ENCODE results near the gene EEF1AKMT2.
"Not testable (repeated sequence)": the region's sequence is repeated elsewhere in the genome, so short reads cannot be mapped to it uniquely, and the experiment has no call there.

EEF1AKMT2 gene

DNA sequence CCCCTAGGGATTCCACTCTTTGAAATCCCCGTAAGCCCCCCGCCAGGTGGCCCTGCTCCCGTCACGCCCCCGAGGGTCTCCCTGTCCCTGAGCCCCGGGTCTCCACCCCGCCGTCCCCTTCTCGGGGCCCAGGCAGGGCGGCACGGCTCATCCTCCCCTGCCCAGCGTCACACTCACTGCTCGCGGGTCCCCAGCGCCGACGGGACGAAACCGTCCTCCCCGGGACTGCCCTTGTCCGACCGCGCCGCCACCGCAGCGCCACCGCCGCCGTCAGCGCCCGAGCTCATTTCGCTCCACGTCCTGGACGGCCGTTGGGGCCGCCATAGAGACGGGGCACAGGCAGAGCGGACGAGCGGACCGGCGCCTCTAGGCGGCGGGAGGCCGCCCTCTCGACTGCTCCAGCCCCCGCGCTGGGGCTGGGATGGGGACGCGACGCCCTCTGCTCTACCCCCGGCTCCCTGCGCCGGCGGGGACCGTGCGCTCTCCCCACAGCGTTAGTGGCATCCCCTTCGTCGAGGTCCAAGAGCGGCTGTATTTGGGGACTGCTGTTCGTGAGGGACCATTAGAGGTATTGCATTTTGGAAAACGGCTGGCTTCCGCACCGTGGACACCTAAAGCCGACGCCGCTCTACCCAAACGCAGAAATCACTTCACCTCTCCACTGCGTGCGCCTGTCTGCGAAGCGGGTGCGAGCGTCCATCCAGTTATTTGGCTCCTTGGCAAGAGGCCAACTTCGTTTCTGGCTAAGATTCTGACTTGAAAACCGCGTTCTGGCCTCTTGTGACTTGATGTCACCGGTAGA, at the start of gene EEF1AKMT2:
EEF1AKMT2 (minus strand) TSS at position 341 of the 802 bp plus-strand sequence; CDS start at position 287, 54 bp downstream.
- DNase-seq (ENCODE audit: low read depth, low spot score) = no peak

DNA sequence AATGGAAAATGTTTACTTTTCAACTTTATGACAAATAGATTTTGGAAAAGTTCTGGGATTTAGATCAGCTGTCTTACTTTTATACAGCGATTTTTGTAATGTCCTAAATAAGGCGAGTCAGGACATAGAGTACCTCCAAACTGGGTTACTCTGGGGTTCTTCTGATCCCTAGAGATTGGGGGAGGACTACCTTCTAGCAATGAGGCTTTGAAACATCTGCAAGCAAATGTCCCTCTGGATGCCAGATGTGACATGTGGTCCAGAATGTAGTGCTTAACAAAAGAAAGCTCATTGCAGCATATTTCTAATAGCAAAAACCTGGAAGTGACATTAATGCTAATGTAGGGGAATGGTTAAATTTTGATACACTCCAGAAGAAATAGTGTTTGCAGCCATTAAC, 46.0 kb upstream of the EEF1AKMT2 start:
- no peak for DNase-seq (ENCODE audit: low read depth, low spot score)

DNA sequence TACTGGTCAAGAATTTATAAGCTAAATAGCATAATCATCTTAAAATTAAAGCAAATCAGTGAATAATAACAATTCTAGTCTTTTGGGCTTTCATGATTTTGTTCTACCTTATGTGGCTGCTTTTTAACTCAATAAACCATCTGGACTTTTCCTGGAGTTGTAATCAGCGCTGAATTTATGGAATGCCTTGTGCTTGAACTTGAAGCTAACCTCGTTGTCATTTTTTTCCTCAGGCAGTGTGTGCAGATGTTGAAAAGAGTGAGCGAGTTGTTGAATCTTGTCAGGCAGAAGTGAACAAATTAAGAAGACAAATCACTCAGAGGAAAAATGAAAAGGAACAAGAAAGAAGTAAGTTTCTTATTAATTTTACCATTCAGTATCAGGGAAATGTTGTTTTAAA, 39.4 kb upstream of the EEF1AKMT2 start:
- DNase-seq (ENCODE audit: low read depth, low spot score) = no peak

DNA sequence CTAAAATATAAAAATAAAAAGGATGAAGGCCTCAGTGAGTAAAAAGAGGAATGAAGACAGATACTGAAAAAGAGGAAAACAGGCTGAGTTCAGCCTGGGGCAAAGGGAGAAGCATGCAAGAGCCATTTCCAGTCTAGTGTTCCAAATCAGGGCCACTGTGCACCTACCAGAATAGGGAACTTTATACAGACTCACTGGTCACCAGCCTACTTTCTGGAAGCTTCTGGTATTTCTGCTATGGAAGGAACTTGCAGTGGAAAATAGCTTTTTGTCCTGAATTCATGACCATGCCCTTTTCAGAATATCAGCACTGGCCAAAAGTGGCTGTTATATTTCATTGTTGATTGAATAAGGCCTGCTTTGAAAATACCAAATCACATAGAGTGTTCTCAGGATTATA, 38.8 kb upstream of the EEF1AKMT2 start:
- no peak for DNase-seq (ENCODE audit: low read depth, low spot score)

DNA sequence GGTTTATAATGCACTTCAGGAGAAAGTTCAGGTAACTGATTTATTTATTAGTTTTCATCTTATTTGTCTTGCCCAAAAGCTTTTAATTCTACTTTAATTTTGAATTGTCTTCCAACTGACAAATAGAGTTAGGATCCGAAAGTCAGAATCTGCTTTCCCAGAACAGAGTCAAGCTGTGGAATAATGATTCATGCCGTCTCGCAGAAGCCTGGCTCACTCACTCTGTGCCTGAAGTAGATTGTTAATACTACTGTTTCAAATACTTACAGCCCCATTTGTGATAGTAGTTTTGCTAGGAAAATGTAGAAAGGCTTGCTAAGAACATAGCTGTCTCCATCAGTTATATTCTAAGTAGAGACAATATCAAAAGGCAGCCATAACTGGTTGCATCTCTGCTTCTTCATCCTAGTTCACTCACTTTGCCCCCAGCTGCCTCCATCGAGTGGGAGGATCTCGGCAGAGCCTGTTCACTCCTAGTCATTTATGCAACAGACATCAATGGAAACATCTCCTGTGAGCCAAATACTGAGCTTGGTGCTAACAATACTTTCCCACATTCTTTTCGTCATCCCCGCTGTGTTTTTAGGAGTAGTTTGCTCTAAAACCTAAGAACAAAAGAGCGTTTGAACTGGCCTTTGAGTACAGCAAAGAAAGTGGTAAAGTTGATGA, 37.9 kb upstream of the EEF1AKMT2 start:
- DNase-seq (ENCODE audit: low read depth, low spot score) = no peak

DNA sequence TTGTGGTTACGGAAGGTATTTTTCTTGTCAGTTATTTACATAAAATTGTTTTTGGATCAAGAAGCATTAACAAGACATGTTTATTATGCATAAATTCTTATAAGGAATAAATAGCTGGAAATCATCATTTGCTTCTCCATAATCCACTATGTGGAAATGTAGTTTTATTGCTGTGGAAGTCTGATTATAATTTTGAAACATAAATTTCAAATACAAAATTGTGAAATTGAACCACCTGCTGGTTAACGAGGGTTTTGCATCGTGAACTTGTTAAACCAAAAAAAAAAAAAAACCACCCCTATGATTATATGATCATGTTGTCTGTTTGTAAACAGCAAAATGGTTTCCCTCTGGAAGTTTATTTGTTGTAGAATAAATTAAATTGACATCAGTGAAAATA, 35.8 kb upstream of the EEF1AKMT2 start:
- no peak for DNase-seq (ENCODE audit: low read depth, low spot score)

DNA sequence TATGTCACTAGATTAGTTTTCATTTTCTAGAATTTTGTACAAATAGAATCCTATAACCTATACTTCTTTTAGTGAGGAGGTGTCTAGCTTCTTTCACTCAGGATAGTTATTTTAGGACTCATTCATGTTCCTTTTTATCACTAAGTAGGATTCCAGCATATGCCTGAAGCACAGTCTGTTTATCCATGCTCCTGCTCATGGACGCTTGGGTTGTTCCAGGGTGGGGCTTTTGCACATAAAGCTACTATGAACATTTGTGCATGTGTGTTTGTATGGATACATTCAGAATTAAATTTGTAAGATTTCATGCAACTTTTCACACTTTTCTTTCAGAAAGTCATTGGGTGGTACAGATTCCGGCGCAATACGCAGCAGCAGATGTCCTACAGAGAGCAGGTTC, 34.6 kb upstream of the EEF1AKMT2 start:
- DNase-seq (ENCODE audit: low read depth, low spot score) = no peak

DNA sequence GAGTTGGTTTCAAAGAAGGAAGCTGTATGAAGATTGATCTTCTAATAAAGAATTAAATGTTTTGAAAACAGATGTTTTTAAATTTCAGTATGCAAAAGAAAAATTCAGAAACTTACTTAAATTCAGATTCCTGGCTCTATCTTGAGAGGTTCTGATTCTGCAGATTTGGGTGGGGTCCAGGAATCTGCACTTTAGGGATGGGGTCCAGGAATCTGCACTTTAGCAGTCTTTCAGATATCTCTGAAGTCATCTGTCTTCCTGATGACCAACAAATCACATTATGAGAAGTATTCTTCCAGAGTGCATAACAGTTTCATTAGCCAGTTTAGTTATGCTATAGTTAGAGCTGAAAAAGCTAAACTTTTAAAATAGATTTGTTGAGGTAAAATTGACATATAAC, 34.0 kb upstream of the EEF1AKMT2 start:
- DNase-seq (ENCODE audit: low read depth, low spot score) = no peak

DNA sequence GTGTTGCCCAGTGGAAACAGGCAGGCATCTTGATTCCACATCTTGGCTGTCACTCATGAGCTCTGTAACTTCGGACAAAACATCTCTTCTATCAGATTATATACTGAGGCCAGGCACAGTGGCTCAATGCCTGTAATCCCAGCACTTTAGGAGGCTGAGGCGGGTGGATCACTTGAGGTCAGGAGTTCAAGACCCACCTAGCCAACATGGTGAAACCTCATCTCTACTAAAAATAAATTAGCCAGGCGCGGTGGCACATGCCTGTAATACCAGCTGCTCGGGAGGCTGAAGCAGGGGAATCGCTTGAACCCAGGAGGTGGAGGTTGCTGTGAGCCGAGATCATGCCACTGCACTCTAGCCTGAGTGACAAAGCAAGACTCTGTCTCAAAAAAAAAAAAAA, 33.2 kb upstream of the EEF1AKMT2 start:
- DNase-seq (ENCODE audit: low read depth, low spot score) = not testable (repeated sequence)

DNA sequence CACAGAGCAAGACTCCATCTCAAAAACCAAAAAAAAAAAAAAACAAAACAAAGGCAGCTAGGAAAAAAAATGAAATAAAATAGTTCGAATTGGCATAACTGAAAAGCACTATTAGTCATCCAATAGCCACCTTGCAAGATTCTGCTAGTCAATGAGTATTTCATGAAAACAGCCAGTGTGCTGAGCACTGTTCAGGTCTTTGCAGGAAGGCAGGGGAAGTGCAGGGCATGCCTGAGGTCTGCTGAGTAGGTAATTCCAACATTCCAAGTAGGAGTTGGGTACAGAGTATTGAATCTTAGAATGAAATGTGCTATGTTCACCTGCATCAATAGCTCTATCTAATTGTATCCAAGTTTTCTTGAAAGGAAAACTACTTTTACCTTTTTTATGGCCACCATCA, 32.8 kb upstream of the EEF1AKMT2 start:
- DNase-seq (ENCODE audit: low read depth, low spot score) = no peak

DNA sequence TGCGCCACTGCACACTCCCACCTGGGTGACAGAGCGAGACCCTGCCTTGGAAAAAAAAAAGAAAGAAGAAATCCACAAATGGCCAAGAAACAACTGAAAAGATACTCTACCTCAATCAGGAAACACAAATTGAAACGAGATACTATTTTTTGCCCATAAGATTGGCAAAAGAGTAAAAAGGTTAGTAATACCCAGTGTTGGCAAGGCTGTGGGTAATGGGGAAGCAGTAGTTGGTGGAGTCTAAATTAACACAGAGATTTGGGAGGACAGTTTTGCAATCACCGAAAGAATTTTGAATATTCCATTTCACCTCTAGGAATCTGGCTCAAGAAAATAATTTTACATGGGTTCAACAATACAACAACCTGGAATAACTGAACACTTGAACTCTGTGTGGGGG, 29.8 kb upstream of the EEF1AKMT2 start:
- no peak for DNase-seq (ENCODE audit: low read depth, low spot score)

DNA sequence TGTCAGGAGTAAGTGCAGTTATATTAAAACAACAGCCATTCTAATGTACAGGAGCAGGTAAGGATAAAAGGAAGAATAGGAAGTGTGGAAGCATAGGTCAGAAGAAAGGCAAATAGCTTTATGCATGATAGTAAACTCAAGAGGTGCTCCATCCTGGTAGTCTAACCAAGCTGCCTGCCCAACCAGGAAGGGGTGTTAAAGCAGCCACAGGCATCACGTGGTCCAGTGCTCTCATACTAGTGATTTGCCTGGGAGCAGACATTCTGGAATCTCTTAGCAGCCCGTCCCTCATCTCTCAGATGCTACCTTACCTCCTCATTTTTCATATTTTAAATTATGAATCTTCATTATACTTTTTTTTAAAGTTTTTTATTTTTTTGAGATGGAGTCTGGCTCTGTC, 28.4 kb upstream of the EEF1AKMT2 start:
- DNase-seq (ENCODE audit: low read depth, low spot score) = no peak

DNA sequence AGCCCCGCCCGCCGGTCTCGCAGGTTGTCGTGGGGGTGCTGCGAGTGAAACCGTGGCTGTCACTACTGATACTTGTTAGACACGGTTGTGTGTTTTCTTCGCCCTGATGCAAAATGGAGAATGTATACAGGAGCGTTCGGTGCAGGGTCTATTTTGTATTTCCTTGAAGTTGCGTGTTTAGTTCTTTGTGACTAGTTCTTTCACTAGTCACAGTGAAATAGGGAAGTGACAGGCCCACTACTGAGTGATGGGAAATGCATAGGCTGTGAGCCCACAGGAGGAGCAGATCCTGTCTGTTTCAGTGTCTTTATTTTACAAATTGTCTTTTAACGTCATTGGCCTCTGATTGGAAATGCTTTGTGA, 10.6 kb upstream of the EEF1AKMT2 start:
- no peak for DNase-seq (ENCODE audit: low read depth, low spot score)

DNA sequence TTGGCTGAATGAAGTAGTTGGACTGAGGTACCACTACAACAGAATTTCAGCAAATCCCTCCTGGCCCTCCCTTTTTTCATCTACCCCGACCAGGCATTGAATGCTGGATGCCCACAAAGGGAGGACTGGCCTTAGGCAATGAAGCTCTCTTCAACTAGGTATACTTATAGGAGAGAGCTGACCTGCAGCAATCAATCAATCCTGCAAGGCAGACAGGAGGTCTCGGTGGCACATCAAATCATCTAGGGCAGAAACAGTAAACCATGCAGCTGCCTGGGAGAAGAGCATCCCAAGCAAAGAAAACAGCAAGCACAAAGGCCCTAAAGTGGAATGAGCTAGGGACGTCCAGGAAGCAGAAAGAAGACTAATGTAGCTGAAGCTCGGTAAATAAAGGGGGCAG, 7.5 kb upstream of the EEF1AKMT2 start:
- DNase-seq (ENCODE audit: low read depth, low spot score) = no peak

DNA sequence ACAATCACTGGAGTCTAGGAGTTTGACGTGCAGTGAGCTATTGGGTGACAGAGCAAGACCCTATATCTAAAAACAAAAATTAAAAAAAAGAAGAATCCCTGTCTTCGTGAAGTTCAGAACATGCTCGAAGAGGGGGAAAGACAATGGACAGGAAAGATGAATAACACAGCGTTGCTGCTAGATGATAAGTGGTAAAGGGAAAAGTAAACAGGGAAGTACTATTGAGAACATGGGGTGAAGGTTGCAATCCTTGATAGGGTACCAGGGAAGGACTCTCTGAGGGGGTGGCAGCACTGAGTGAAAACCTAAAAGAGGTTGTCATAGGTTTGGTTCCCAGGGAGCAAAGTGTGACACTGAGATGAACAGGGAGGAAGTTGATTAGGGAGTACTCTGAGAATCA, 7.1 kb upstream of the EEF1AKMT2 start:
- no peak for DNase-seq (ENCODE audit: low read depth, low spot score)

DNA sequence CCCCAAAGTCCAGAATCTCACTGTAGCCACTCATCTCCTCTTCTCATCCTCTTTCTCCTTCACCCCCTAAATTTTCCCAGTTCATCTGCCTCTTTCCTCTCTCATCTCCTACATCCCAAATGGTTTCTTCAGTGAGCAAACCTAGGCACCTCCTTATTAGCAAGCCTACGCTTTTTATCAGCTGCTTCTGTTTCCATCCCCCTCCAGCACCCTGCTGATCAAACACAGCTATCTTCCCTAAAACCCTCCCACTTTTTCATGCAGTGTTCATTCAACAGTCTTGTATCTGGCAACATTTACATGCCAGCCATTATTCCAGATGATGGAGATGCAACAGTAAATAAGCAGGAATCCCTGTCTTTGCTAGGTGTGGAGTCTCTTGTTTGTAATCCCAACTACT, 6.7 kb upstream of the EEF1AKMT2 start:
- no peak for DNase-seq (ENCODE audit: low read depth, low spot score)

DNA sequence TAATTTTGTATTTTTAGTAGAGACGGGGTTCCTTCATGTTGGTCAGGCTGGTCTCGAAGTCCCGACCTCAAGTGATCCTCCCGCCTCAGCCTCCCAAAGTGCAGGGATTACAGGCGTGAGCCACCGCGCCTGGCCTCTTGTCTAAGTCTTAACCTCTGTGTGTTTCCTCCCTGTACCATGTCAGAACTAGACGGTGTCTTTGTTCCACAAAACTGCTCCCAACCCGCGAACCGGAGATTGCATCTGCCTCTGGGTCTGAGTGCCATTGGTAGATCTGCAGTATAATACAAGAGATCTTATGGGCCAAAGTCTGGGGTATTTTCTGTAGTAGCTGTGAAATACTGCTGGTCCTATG, 1.3 kb upstream of the EEF1AKMT2 start:
- no peak for DNase-seq (ENCODE audit: low read depth, low spot score)

DNA sequence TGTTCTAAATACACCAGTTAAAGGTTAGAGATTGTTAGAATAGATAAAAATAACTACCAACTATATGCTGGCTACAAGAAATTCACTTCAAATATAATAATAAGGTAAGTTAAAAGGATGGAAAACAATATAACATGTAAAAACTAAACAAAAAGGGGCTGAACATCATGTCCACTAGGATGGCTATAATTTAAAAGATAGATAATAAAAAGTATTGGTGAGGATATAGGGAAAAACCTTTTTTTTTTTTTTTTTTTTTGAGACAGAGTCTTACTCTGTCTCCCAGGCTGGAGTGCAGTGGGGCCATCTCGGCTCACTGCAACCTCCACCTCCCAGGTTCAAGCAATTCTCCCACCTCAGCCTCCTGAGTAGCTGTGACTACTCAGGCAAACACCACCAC, 8.8 kb downstream of the EEF1AKMT2 start:
- DNase-seq (ENCODE audit: low read depth, low spot score) = not testable (repeated sequence)

DNA sequence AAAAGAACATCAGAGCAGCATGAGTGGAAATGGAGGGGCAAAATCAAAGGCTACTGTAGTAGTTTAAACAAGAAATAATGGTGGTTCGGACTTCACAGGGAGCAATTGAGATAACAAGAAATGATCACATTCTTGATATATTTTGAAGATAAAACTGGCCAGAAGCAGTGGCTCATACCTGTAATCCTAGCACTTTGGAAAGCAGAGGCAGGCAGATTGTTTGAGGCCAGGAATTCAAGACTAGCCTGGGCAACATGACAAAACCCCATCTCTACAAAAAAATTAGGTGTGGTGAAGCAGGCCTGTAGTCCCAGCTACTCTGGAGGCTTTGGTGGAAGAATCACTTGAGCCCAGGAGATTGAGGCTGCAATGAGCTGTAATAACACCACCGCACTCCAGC, 22.9 kb downstream of the EEF1AKMT2 start:
- no peak for DNase-seq (ENCODE audit: low read depth, low spot score)

DNA sequence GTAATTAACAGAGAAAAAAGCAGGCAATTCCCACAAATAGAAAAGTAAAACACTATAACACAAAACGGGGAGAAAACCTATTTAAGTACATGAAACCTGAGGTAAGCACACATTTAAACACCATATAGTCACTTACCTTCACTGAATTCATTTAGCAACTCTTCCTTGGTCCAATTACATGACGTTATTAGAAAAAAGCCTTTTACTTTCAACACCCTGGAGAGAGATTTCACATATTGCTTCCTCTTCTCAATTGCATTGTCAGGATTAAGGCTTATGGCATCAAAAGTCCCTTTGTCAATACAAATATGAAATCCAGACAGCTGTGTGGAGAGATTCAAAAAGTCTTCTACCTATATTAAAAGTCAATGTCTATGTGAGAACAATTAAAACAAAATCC, 26.4 kb downstream of the EEF1AKMT2 start:
- DNase-seq (ENCODE audit: low read depth, low spot score) = no peak

DNA sequence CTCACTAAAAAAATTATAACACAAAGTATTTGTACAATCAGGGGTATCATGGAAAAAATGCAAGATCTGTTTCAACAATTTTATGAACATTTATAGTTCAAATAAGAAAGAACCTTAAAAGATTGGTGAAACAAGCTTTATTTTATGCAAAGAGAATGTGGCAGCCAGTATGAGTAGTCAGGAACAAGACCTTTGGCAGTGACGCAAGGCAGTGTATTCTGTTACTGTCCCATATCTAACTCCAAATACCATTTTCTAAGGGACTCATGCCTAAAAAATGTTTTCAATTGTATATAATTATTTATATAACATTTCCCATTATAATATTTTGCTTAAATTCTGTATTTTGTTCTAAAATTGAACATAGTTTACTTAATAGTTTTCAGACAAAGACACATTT, 28.4 kb downstream of the EEF1AKMT2 start:
- no peak for DNase-seq (ENCODE audit: low read depth, low spot score)

DNA sequence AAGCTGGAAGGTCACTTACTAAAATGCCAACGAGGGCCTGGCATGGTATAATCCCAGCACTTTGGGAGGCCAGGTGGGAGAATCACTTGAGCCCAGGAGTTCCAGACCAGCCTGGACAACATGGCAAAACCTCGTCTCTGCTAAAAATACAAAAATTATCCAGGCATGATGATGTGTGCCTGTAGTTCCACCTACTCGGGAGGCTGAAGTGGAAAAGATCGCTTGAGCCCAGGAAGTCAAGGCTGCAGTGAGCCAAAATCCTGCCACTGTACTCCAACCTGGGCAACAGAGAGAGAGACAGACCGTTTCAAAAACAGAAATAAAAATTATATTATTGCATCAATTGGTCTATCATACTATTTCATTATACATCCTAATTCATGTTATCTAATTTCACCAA, 29.4 kb downstream of the EEF1AKMT2 start:
- no peak for DNase-seq (ENCODE audit: low read depth, low spot score)

DNA sequence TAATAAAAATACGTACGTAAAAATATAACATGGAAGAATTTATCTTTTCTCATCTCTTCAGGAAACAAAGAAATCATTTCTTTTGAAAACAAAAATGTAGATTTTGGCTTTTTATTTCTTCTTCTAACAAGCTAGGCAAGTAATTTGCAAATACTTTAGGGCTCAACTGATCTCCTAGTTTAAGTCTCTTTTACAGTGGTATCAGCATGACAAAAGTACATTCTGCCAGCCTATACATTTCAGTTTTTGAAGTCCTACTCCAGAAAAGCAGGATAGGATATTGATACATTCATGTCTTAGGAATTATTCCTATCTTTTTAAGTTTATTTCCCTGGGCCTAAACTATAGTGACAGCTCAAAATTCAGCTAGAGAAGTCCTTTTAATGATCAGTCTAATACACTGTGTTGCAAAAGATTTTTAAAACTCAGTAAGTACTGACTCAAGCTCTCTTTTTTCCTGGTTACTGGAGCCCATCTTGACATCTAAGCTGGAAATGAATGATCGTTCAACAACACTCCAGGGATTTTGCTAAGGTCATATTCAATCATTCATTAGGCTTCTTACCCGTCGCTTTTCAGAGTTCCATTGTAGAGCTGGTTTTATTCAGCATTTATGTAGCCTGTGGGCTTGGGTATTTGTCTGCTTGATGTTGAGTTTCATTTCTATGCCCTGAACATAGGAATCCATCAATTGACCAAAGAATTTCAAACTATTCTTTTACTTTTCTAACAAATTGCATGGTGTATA, 35.4 kb downstream of the EEF1AKMT2 start:
- no peak for DNase-seq (ENCODE audit: low read depth, low spot score)

Data from iPS DF 19.7 (cell line).